AG20443 (cell line): ENCODE data around the gene PTPRC.

Source experiments
- DNase-seq: peaks from one replicate; pipeline ENCODE4 v3.0.0; 2012; ENCODE audit warnings: low spot score, mixed read lengths

PTPRC gene

GRCh38 chr1:198761859-198762616, 123.2 kb downstream of the PTPRC start:
- no peak for DNase-seq

GRCh38 chr1:198763298-198763714, 124.5 kb downstream of the PTPRC start:
- no peak for DNase-seq

GRCh38 chr1:198764748-198765147, 125.9 kb downstream of the PTPRC start:
- no peak for DNase-seq

DNA sequence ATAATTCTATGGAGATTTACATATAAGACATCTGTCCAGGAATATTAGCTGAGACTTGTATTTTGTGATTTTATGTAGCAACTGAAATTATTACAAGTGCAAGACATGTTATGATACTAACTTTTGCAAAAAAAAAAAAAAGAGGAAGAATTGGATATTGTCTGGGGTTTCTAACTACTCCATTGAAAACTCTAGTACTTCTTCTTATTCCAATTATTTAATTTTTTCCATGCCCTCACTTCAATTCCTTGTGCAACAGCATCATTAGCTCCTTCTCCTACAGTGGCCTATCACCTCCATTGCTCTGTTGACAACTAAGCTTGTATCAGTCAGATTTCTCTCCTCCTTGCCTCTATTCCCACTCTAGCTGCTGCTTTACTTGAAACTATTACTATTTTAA, 126.6 kb downstream of the PTPRC start:
- no peak for DNase-seq

DNA sequence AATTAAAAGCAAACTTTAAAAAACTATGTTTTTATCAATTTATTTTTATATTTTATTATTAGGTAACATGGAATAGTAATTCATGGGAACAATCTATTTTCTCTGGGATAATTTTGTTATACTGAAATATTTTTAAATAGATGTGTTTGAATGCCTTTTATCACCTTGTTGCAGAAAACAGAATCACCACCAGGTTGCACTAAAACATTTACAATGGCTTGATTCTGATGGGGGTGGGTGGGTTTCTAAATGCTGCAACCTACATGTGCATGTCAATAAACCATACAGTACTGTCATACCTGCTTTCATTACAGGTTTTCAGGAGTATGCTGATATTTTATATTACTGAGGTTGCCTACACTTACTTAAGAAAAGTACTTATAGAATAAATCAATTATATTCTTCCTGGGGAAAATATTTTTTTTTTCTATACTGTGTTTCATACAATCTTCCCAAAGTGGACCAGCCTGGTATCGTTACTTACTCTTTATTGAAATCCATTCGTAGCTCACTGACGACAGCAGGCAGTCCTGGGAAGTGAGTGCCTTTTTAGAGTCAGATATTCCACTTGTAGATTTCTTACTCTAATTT, 132.8 kb downstream of the PTPRC start:
- peak; percentile 17 for DNase-seq

- no peak for DNase-seq
Measured at GRCh38 chr1:198772626-198773025, 133.8 kb downstream of the PTPRC start.

DNA sequence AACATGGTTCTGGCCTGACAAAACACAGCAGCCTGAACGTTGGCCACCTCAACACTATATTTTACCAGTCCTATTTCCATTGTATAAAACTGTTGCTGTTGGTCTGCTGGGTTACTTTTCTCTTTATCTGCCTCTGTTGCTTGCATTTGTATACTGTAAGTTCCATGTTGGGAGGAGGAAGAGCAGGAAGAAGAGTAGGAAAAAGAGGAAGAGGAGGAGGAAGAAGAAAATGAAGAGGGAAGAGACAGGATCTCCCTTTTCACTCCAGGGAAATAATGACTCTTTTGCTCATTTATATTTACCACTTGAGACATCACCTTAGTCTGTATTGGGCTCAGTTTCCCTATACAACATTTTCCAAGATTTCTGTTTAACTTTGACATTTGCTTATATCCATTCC, 134.2 kb downstream of the PTPRC start:
- DNase-seq, result no peak

DNA sequence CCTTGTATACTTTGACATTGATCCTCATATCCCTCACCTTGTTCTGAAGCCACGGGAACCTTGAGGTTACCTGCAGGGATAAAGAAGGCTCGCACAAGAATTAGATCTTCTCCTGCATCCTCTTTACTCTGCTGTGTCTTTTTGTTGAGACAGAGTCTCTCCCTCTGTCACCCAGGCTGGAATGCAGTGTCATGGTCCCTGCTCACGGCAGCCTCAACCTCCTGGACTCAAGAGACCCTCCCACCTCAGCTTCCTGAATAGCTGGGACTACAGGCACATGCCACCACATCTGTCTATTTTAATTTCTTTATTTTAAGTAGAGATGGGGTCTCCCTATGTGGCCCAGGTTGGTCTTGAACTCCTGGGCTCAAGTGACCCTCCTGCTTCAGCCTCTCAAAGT, 134.7 kb downstream of the PTPRC start:
- no peak for DNase-seq

DNA sequence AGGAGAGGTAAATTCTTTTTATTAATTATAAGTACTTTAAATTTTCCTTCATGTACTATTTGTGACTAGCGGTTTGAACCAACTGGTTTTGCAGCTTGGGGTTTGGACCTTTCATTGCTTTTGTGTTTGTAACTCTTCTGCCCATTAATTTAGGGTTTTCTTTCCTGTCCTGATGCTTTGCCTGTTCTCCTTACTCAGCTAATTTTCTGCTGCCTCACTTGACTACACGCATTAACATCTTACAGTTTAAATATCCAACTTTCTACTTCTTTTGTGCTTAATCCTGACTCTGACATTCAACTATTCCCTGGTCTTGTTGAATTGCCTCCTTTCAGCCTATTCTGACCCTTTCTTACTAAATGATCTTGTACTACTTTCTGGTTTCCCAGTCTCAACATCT, 135.6 kb downstream of the PTPRC start:
- DNase-seq, result no peak

GRCh38 chr1:198775606-198776005, 136.8 kb downstream of the PTPRC start:
- DNase-seq, result no peak

- DNase-seq, result peak; percentile 81
Measured at GRCh38 chr1:198776602-198777029, 137.8 kb downstream of the PTPRC start.

- no peak for DNase-seq
Measured at GRCh38 chr1:198778049-198778448, 139.2 kb downstream of the PTPRC start.

DNA sequence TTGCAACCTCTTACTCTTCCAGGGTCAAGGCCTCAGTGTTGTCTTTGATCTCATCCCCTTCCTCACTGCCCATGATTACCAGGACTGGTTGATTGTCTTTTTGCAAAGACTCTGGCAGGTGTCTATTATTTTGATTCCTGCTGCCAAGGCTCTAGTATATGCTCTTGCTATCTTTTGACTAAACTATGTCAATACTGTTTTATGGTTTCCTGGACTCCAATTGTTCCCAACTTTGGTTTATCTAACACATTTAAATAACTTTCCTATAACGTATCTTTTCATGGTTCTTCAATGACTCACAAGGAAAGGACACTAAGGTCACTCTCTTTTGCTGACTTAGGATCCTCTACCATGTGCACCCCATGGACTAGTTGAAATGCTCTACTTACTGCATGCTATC, 141.5 kb downstream of the PTPRC start:
- DNase-seq, result no peak

GRCh38 chr1:198788561-198789064, 149.8 kb downstream of the PTPRC start:
- no peak for DNase-seq

DNA sequence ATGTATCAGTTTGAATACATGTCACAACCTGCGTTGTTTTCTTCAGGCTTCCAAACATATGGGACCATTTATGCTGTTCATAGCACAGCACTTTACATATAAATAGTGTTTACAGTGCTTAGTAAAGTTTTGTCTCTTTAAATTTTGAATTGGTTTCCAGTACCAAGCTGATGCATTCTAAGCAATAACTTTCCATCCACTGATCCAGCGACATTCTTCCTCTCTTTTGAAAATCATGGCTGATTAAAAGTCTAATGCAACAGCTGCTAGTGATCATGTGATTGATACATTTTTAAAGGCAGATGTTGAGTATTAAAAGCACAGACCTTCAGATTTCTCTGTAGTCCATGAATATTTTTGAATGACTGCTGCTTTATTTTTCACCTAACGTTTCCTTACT, 154.9 kb downstream of the PTPRC start:
- no peak for DNase-seq

DNA sequence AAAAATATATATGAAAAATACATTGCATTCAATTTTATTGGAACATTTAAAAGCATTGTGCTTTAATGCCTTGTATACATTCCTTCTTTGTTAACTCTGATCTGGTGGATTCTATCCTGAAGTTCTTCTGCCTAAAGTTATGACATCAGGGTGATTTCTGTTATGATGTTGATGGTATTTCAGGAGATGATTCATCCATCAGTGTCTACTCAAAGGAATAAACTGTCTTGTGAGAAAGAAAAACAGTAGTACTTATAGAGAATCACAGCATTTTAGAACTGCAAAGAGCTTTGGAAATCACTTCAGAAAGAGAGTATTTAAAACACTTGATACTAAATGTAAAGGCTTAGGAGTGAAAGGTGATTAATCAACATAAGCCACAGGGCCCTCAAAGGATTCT, 155.7 kb downstream of the PTPRC start:
- no peak for DNase-seq

GRCh38 chr1:198797656-198798055, 158.8 kb downstream of the PTPRC start:
- DNase-seq, result no peak

GRCh38 chr1:198798923-198799386, 160.1 kb downstream of the PTPRC start:
- no peak for DNase-seq

DNA sequence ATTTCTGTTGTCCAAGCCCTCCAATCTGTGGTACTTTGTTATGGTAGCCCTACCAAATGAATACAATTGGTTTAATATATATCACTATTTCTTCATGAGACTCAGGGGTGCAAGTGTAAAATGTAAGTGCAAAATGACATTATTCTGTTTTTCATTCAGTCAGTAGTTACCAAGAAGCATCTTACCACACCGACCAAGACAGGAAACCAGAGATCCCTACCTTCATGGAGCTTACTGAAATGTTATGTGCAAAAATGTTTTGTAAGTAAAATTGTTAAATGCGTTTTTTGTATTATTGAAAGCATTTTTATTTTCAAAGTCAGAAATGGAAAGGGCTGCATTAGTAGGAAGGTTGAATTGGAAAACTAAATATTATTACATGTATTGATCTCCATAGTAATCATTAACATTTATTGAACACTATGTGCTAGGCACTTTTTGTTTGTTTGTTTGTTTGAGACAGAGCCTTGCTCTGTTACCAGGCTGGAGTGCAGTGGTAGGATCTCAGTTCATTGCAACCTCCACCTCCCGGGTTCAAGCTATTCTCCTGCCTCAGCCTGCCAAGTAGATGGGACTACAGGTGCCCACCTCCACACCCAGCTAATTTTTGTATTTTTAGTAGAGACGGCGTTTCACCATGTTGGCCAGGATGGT, 166.8 kb downstream of the PTPRC start:
- no peak for DNase-seq

DNA sequence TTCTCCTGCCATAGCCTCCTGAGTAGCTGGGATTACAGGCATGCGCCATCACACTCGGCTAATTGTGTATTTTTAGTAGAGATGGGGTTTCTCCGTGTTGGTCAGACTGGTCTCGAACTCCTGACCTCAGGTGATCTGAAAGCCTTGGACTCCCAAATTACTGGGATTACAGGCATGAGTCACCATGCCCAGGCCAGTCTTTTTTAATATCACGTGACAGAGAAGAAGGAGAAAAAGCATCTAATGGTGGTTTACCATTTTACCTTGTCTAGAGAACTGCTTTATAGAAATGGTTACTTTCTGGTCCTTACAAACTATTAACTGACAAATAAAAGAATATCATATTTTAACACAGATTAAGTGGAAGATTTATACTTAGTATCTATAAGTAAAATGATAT, 168.0 kb downstream of the PTPRC start:
- DNase-seq, result no peak
